Left lung (tissue), 10 donors: Measurements from ENCODE around the gene RAB6B. TPM values are rescaled to one million over a fixed set of nuclear protein-coding genes. Genes with fewer than 3 reads are reported as not detected.

Experiments
- ATAC-seq: fragments of 200-7000 bp; cut with Tn5 transposase; one replicate; pipeline ENCODE4 v1.9.1; 2020; ENCODE audit warnings: moderate library complexity
- DNase-seq, 4 donors: peaks; one replicate each; pipeline ENCODE4 v3.0.0-alpha.2; 2013 to 2020
- H3K27ac ChIP-seq, 2 donors: fragments of 200-600 bp; sonication (generic) in 1 of 2; one replicate each; pipeline versions ENCODE4 v1.5.0 to v1.8.0; 2020 to 2021
- H3K27me3 ChIP-seq, 2 donors: fragments of 200-600 bp; sonication (generic) in 1 of 2; one replicate each; pipeline versions ENCODE4 v1.5.0 to v1.8.0; 2020 to 2021
- H3K36me3 ChIP-seq, 2 donors: fragments of 200-600 bp; sonication (generic) in 1 of 2; one replicate each; pipeline versions ENCODE4 v1.5.0 to v1.8.0; 2020 to 2021
- H3K4me1 ChIP-seq, 2 donors: fragments of 200-600 bp; one replicate each; pipeline ENCODE4 v1.8.0; 2021
- H3K4me3 ChIP-seq, 2 donors: fragments of 200-600 bp; sonication (generic) in 1 of 2; one replicate each; pipeline versions ENCODE4 v1.5.0 to v1.8.0; 2020 to 2021; ENCODE audit warnings: mild to moderate bottlenecking in 1 of 2
- H3K9me3 ChIP-seq, 2 donors: fragments of 200-600 bp; sonication (generic) in 1 of 2; one replicate each; pipeline versions ENCODE4 v1.5.0 to v1.8.0; 2020 to 2021
- CTCF ChIP-seq, 2 donors: fragments of 200-600 bp; sonication (generic) in 1 of 2; IDR thresholded peaks; one replicate each; pipeline versions ENCODE4 v1.5.0 to v1.8.0; 2021; ENCODE audit warnings: antibody characterized with exemption in 2 of 2
- intact Hi-C, 2 donors: fragments of 100-400 bp; cut with DNase I; formaldehyde crosslinking; loops; one replicate each; pipeline versions ENCODE4 v1.11.2 to v1.14.2; 2022
- polyA plus RNA-seq, 6 donors: library from polyadenylated mRNA; unstranded; fragments of 120-200 nt; gene quantifications; one replicate each; pipeline ENCODE4 v1.2.1, GENCODE V29; 2013; ENCODE audit not compliant: insufficient read length in 6 of 6
- total RNA-seq, 2 donors: library from RNA; stranded (reverse); fragmentation: NEBNext Ultra II Directional; extraction: Animal tissue kit (Norgen Biotek cat#: 25700); gene quantifications; one replicate each; pipeline ENCODE4 v1.2.1, GENCODE V29; 2021
- donor health status: DM: no; HTN: yes; CAD: no.
- donor health status: DM: no; HTN: no; CAD: no.

The RAB6B gene
- total and polyA plus RNA-seq, 8 donors, result 3.7 to 11.4 (median 6.1) TPM

DNA sequence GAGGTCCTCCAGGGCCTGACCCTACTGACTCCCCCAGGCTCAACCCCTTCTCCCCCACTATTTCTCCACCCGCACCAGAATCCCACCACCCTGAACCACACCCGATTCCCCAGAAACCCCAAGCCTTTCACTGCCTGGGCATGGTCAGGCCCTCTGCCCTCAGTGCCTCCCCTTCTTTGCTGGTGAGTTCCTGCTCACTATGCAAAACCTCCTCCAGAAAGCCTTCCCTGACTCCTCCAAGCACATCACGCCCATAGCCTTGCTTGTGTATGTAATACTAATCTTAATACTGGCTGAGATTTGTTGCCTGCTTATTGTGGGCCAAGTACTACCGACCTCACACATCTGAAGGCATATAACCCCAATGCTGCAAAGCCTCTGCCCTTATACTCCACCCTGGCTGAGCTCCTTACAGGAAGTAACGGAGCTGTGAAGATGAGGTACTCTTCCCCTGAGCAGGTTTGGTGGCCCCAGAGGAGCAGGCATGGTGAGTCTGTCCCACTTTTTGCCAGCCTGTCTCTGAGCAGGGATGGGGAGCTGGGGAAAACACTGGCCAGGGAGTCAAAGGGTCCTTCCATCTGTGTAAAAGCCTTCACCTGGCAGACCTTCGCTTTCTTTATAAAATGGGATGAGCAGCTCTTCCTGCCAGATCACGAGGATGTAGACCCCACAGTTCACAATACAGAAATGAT is 9.5 kb downstream of the RAB6B start:
- DNase-seq, result no peak
- H3K9me3 ChIP-seq, result no peaks in the 10 kb centered on the region
- no peaks in the 10 kb centered on the region for H3K36me3 ChIP-seq
- H3K27ac ChIP-seq, result no peak overlapping the region
- no peaks in the 10 kb centered on the region for H3K4me1 ChIP-seq
- H3K4me3 ChIP-seq, result no peak overlapping the region
- H3K27me3 ChIP-seq, result no peaks in the 10 kb centered on the region
- no peak for ATAC-seq
- intact Hi-C loops, result no loop called here
- TF ChIP-seq CTCF (IDR thresholded peaks at IDR 0.05), result no peak

GRCh38 chr3:133884887-133885711 is 10.6 kb downstream of the RAB6B start:
- no peak for TF ChIP-seq CTCF (IDR thresholded peaks at IDR 0.05)
- no peak for DNase-seq
- ATAC-seq, result no peak
- Histone ChIP-seq H3K36me3 (no peaks in the 10 kb centered on the region), H3K4me1 (no peaks in the 10 kb centered on the region), H3K27ac (no peak overlapping the region), H3K4me3 (no peak overlapping the region), H3K27me3 (no peaks in the 10 kb centered on the region), H3K9me3 (no peaks in the 10 kb centered on the region)
- intact Hi-C loops, result no loop called here

- TF ChIP-seq CTCF (IDR thresholded peaks at IDR 0.05), result no peak
- H3K9me3 ChIP-seq, result peaks cover 0 to under 1% of the 10 kb centered on the region in 2 donors
- no peaks in the 10 kb centered on the region for H3K27me3 ChIP-seq
- H3K4me3 ChIP-seq, result no peak overlapping the region
- DNase-seq, result no peak
- H3K36me3 ChIP-seq, result no peaks in the 10 kb centered on the region
- H3K4me1 ChIP-seq, result no peaks in the 10 kb centered on the region
- H3K27ac ChIP-seq, result no peak overlapping the region
- intact Hi-C loops, result no loop called here
- no peak for ATAC-seq
Observed at GRCh38 chr3:133884054-133884886, 11.4 kb downstream of the RAB6B start.

DNA sequence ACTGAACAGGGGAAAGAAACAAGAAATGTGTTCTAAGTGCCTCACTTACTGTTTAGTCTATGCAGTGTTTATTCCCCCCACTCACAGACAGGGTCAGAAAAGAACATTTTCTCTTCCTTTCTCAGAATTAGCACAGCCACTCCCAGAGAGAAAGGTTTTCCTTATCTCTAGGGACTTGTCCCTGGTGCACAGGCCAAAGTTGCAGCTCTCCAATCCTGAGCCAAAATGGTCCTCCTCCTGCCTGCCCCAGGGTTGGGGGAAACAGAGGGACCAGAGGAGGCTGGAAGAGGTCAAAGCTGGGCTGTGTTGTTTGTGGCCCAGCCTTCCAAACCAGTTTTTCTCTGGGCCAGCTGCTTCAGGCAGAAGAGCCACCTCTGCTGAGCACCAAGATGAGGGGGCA is 12.0 kb downstream of the RAB6B start:
- no peak for ATAC-seq
- Histone ChIP-seq H3K27me3 (no peaks in the 10 kb centered on the region), H3K27ac (no peak overlapping the region), H3K4me3 (no peak overlapping the region), H3K4me1 (no peaks in the 10 kb centered on the region), H3K9me3 (peaks cover 0 to 6% of the 10 kb centered on the region in 2 donors), H3K36me3 (no peaks in the 10 kb centered on the region)
- no peak for TF ChIP-seq CTCF (IDR thresholded peaks at IDR 0.05)
- intact Hi-C loops, result no loop called here
- no peak for DNase-seq
